Astrocyte of the spinal cord (primary cell): ENCODE measurements around the gene DTHD1.

ENCODE experiments used
- DNase-seq: peaks from one replicate; pipeline ENCODE4 v3.0.0; 2011; ENCODE audit warnings: low read depth, low spot score
- H3K4me3 ChIP-seq: 2 replicates; pipeline ENCODE4 v1.5.1; 2011; ENCODE audit warnings: low read depth, mild to moderate bottlenecking, low read length, moderate library complexity
- CTCF ChIP-seq: IDR thresholded peaks from 2 replicates; pipeline ENCODE4 v1.5.1; 2012; ENCODE audit warnings: low read depth, mild to moderate bottlenecking, low read length, inconsistent platforms
- in situ Hi-C: cut with HindIII; loops from 2 replicates; pipeline ENCODE4 v1.10.0; 2017; ENCODE audit warnings: low sequenced_read_pairs

Gene DTHD1

GRCh38 chr4:36321176-36321575, 39.8 kb downstream of the DTHD1 start:
- in situ Hi-C loops, result no loop called here
- H3K4me3 ChIP-seq, result no peak overlapping the region
- DNase-seq, result no peak
- TF ChIP-seq CTCF, result no peak

GRCh38 chr4:36322921-36323354, 41.5 kb downstream of the DTHD1 start:
- no peak for DNase-seq
- in situ Hi-C loops, result no loop called here
- TF ChIP-seq CTCF, result no peak
- H3K4me3 ChIP-seq, result no peak overlapping the region

- H3K4me3 ChIP-seq, result no peak overlapping the region
- in situ Hi-C loops, result no loop called here
- DNase-seq, result no peak
- TF ChIP-seq CTCF, result no peak
These were observed 42.5 kb downstream of the DTHD1 start for GRCh38 chr4:36323816-36324419.

- no peak for DNase-seq
- H3K4me3 ChIP-seq, result no peak overlapping the region
These were observed 43.4 kb downstream of the DTHD1 start for GRCh38 chr4:36324808-36325207.

GRCh38 chr4:36325499-36325898, 44.1 kb downstream of the DTHD1 start:
- no peak for DNase-seq
- in situ Hi-C loops, result no loop called here
- TF ChIP-seq CTCF, result no peak
- H3K4me3 ChIP-seq, result no peak overlapping the region

More at GRCh38 chr4:36324808-36325207, 43.4 kb downstream of the DTHD1 start:
- in situ Hi-C loops, result no loop called here
- no peak for TF ChIP-seq CTCF

- DNase-seq, result no peak
- no peak for TF ChIP-seq CTCF
- no peak overlapping the region for H3K4me3 ChIP-seq
- in situ Hi-C loops, result no loop called here
These were observed 44.5 kb downstream of the DTHD1 start for GRCh38 chr4:36325926-36326325.

GRCh38 chr4:36326476-36327029, 45.1 kb downstream of the DTHD1 start:
- H3K4me3 ChIP-seq, result no peak overlapping the region
- TF ChIP-seq CTCF, result no peak
- in situ Hi-C loops, result no loop called here
- no peak for DNase-seq
